Neuronal stem cell (in vitro differentiated cells): ENCODE results near the gene NTNG1.

Source experiments
- DNase-seq: peaks from one replicate; pipeline ENCODE4 v3.0.0-alpha.2; 2013; ENCODE audit warnings: low spot score
- H2AFZ ChIP-seq: one replicate; pipeline ENCODE4 v1.6.1; 2013; ENCODE audit warnings: mild to moderate bottlenecking, low read length, inconsistent platforms
- H2AK5ac ChIP-seq: 2 replicates; pipeline ENCODE4 v1.6.1; 2013; ENCODE audit warnings: low read depth, mild to moderate bottlenecking, inconsistent platforms, low read length, moderate library complexity, mixed read lengths
- H2BK120ac ChIP-seq: 2 replicates; pipeline ENCODE4 v1.6.1; 2013; ENCODE audit warnings: low read depth, mild to moderate bottlenecking, inconsistent platforms, low read length, moderate library complexity, mixed read lengths
- H2BK12ac ChIP-seq: one replicate; pipeline ENCODE4 v1.6.1; 2013; ENCODE audit warnings: low read length, inconsistent platforms
- H2BK15ac ChIP-seq: 2 replicates; pipeline ENCODE4 v1.6.1; 2013; ENCODE audit warnings: mild to moderate bottlenecking, low read length, inconsistent platforms, mixed read lengths
- H2BK5ac ChIP-seq: one replicate; pipeline ENCODE4 v1.6.1; 2013; ENCODE audit warnings: inconsistent platforms, mild to moderate bottlenecking, low read length, moderate library complexity
- H3K14ac ChIP-seq: one replicate; pipeline ENCODE4 v1.6.1; 2013; ENCODE audit warnings: low read length, inconsistent platforms
- H3K18ac ChIP-seq: 2 replicates; pipeline ENCODE4 v1.6.1; 2013; ENCODE audit warnings: low read length, inconsistent platforms
- H3K23ac ChIP-seq: 2 replicates; pipeline ENCODE4 v1.6.1; 2013; ENCODE audit warnings: low read depth, mild to moderate bottlenecking, mixed read lengths, low read length, inconsistent platforms; ENCODE audit not compliant: poor library complexity
- H3K27ac ChIP-seq: replicated peaks from 3 replicates; pipeline ENCODE4 v1.5.1; 2013; ENCODE audit warnings: low read length, inconsistent platforms
- H3K27me3 ChIP-seq, 3 experiments: 2 replicates each; pipeline ENCODE4 v1.6.1; 2013; ENCODE audit warnings: low read length in 3 of 3, mild to moderate bottlenecking in 2 of 3, inconsistent platforms in 1 of 3, low read depth in 1 of 3, mixed read lengths in 1 of 3, moderate library complexity in 1 of 3; ENCODE audit not compliant: control insufficient read depth in 3 of 3, insufficient read depth in 3 of 3
- H3K36me3 ChIP-seq, 2 donors: replicated peaks in 1 of 2; 2 replicates each; pipeline ENCODE4 v1.6.1; 2013; ENCODE audit warnings: low read length in 2 of 2; ENCODE audit not compliant: control insufficient read depth in 2 of 2, insufficient read depth in 2 of 2
- H3K4ac ChIP-seq: 2 replicates; pipeline ENCODE4 v1.6.1; 2013; ENCODE audit warnings: inconsistent platforms, mild to moderate bottlenecking, low read length, moderate library complexity
- H3K4me1 ChIP-seq, 2 donors: 1 replicate in 1 of 2; 2 replicates in 1 of 2; pipeline ENCODE4 v1.6.1; 2013; ENCODE audit warnings: low read length in 2 of 2, low read depth in 1 of 2; ENCODE audit not compliant: control insufficient read depth in 2 of 2, insufficient read depth in 1 of 2
- H3K4me2 ChIP-seq: one replicate; pipeline ENCODE4 v1.6.1; 2013; ENCODE audit warnings: mild to moderate bottlenecking, low read length, inconsistent platforms; ENCODE audit not compliant: insufficient read depth, poor library complexity, severe bottlenecking
- H3K4me3 ChIP-seq, 2 donors: 2 replicates each; pipeline ENCODE4 v1.5.1; 2013; ENCODE audit warnings: low read length in 2 of 2, mild to moderate bottlenecking in 2 of 2, inconsistent platforms in 1 of 2, moderate library complexity in 1 of 2
- H3K79me1 ChIP-seq: one replicate; pipeline ENCODE4 v1.6.1; 2013; ENCODE audit warnings: low read depth, mild to moderate bottlenecking, inconsistent platforms, low read length, moderate library complexity
- H3K9ac ChIP-seq: one replicate; pipeline ENCODE4 v1.6.1; 2013; ENCODE audit warnings: mild to moderate bottlenecking, low read depth, low read length, inconsistent platforms; ENCODE audit not compliant: poor library complexity
- H3K9me3 ChIP-seq, 2 donors: replicated peaks in 1 of 2; 2 replicates each; pipeline versions ENCODE3 to v1.6.1; 2013; ENCODE audit warnings: low read length in 2 of 2, mild to moderate bottlenecking in 2 of 2, inconsistent platforms in 1 of 2, low read depth in 1 of 2, mixed read lengths in 1 of 2, moderate library complexity in 1 of 2; ENCODE audit not compliant: control insufficient read depth in 2 of 2, insufficient read depth in 1 of 2
- H4K8ac ChIP-seq: one replicate; pipeline ENCODE4 v1.6.1; 2013; ENCODE audit warnings: low read depth, mild to moderate bottlenecking, inconsistent platforms, low read length, moderate library complexity
- H4K91ac ChIP-seq: one replicate; pipeline ENCODE4 v1.6.1; 2013; ENCODE audit warnings: low read length, low read depth, mild to moderate bottlenecking, inconsistent platforms; ENCODE audit not compliant: poor library complexity
- WGBS, 2 donors: extraction: QIAGEN DNeasy Blood & Tissue Kit; methylation state at CpG; one replicate each; pipeline ENCODE4 v1.1.7; 2013; ENCODE audit warnings: missing lambda C conversion rate in 2 of 2, mixed read lengths in 1 of 2; ENCODE audit not compliant: insufficient read length in 2 of 2, insufficient replicate concordance in 1 of 2; ENCODE audit errors: extremely low coverage in 2 of 2; 5-methylcytosine and 5-hydroxymethylcytosine counted together

The NTNG1 gene

GRCh38 chr1:107491582-107491981, 350.7 kb downstream of the NTNG1 start:
- H2BK15ac ChIP-seq: no peak overlapping the region
- H2BK5ac ChIP-seq: no peak overlapping the region
- H3K4me1 ChIP-seq: no peaks in the 10 kb centered on the region
- no peak overlapping the region for H3K27ac ChIP-seq
- no peak for DNase-seq
- no peak overlapping the region for H3K4me3 ChIP-seq
- no peaks in the 10 kb centered on the region for H3K9me3 ChIP-seq
- no peaks in the 10 kb centered on the region for H3K79me1 ChIP-seq
- H3K14ac ChIP-seq: no peak overlapping the region
- H4K91ac ChIP-seq: no peak overlapping the region
- no peak overlapping the region for H4K8ac ChIP-seq
- H3K4me2 ChIP-seq: no peak overlapping the region
- H3K4ac ChIP-seq: no peak overlapping the region
- WGBS, 2 donors: no CpG with 5 or more reads among the region's 4 CpGs
- H3K36me3 ChIP-seq: no peaks in the 10 kb centered on the region
- no peak overlapping the region for H3K9ac ChIP-seq
- H2AK5ac ChIP-seq: no peak overlapping the region
- peak overlapping the region; percentile 30 for H3K18ac ChIP-seq
- H3K23ac ChIP-seq: no peak overlapping the region
- no peak overlapping the region for H2BK12ac ChIP-seq
- peaks cover 0 to 3% (median 0%) of the 10 kb centered on the region in 3 experiments for H3K27me3 ChIP-seq
- no peak overlapping the region for H2AFZ ChIP-seq
- H2BK120ac ChIP-seq: no peak overlapping the region

GRCh38 chr1:107493111-107493716, 352.4 kb downstream of the NTNG1 start:
- Histone ChIP-seq H3K14ac (no peak overlapping the region), H3K4me2 (no peak overlapping the region), H3K79me1 (no peaks in the 10 kb centered on the region), H2AFZ (no peak overlapping the region), H2BK5ac (no peak overlapping the region), H3K27ac (no peak overlapping the region), H3K9me3 (no peaks in the 10 kb centered on the region), H4K91ac (no peak overlapping the region), H3K27me3 (peaks cover 0 to 3% (median 0%) of the 10 kb centered on the region in 3 experiments), H3K4ac (no peak overlapping the region), H4K8ac (no peak overlapping the region), H2AK5ac (no peak overlapping the region), H3K23ac (no peak overlapping the region), H2BK12ac (no peak overlapping the region), H3K4me3 (no peak overlapping the region), H2BK15ac (no peak overlapping the region), H3K9ac (no peak overlapping the region), H3K18ac (no peak overlapping the region), H3K4me1 (no peaks in the 10 kb centered on the region), H3K36me3 (no peaks in the 10 kb centered on the region), H2BK120ac (no peak overlapping the region)
- WGBS, 2 donors: no CpG with 5 or more reads among the region's 4 CpGs
- no peak for DNase-seq

- Histone ChIP-seq H3K18ac (no peak overlapping the region), H2AK5ac (no peak overlapping the region), H2BK12ac (no peak overlapping the region), H2BK120ac (no peak overlapping the region), H3K4me1 (no peaks in the 10 kb centered on the region), H4K8ac (no peak overlapping the region), H2BK5ac (no peak overlapping the region), H3K23ac (no peak overlapping the region), H3K27me3 (peaks cover 0 to 3% (median 0%) of the 10 kb centered on the region in 3 experiments), H3K79me1 (no peaks in the 10 kb centered on the region), H3K27ac (no peak overlapping the region), H4K91ac (no peak overlapping the region), H2AFZ (no peak overlapping the region), H3K9ac (no peak overlapping the region), H2BK15ac (no peak overlapping the region), H3K36me3 (no peaks in the 10 kb centered on the region), H3K9me3 (no peaks in the 10 kb centered on the region), H3K4ac (no peak overlapping the region), H3K14ac (no peak overlapping the region), H3K4me3 (no peak overlapping the region), H3K4me2 (no peak overlapping the region)
- DNase-seq: no peak
- no CpG with 5 or more reads among the region's 6 CpGs for WGBS, 2 donors
Measured at GRCh38 chr1:107494061-107494460, 353.2 kb downstream of the NTNG1 start.

- Histone ChIP-seq H4K91ac (no peak overlapping the region), H3K18ac (no peak overlapping the region), H2BK5ac (no peak overlapping the region), H3K27me3 (peaks cover 0 to 3% (median 0%) of the 10 kb centered on the region in 3 experiments), H3K9ac (no peak overlapping the region), H3K27ac (no peak overlapping the region), H2AK5ac (no peak overlapping the region), H3K9me3 (no peaks in the 10 kb centered on the region), H3K36me3 (no peaks in the 10 kb centered on the region), H4K8ac (no peak overlapping the region), H3K4me1 (no peaks in the 10 kb centered on the region), H2BK12ac (no peak overlapping the region), H3K23ac (no peak overlapping the region), H3K4me2 (no peak overlapping the region), H3K4me3 (no peak overlapping the region), H3K79me1 (no peaks in the 10 kb centered on the region), H2BK120ac (no peak overlapping the region), H3K4ac (no peak overlapping the region), H3K14ac (no peak overlapping the region), H2AFZ (no peak overlapping the region), H2BK15ac (no peak overlapping the region)
- DNase-seq: no peak
- no CpG with 5 or more reads among the region's 1 CpG for WGBS, 2 donors
Measured at GRCh38 chr1:107496002-107496401, 355.2 kb downstream of the NTNG1 start.
